Sigmoid colon (tissue), 7 donors: Measurements from ENCODE around the gene TP73. TPM values are rescaled to one million over a fixed set of nuclear protein-coding genes. Genes with fewer than 3 reads are reported as not detected.
A peak's percentile ranks its signal among the peaks of the same experiment; 100 is the strongest.

Experiments used
- DNase-seq: peaks from one replicate; pipeline ENCODE4 v3.0.0-alpha.2; 2019
- H3K27ac ChIP-seq, 4 donors: fragments of 200-600 bp; sonication (generic); one replicate each; pipeline ENCODE4 v1.5.1; 2016 to 2019; ENCODE audit warnings: mild to moderate bottlenecking in 1 of 4
- H3K27me3 ChIP-seq, 3 donors: fragments of 200-600 bp; sonication (generic); one replicate each; pipeline ENCODE4 v1.5.1; 2019; ENCODE audit warnings: mild to moderate bottlenecking in 1 of 3
- H3K36me3 ChIP-seq, 4 donors: fragments of 200-600 bp; sonication (generic); one replicate each; pipeline ENCODE4 v1.5.1; 2016 to 2019
- H3K4me1 ChIP-seq, 4 donors: fragments of 200-600 bp; sonication (generic); one replicate each; pipeline ENCODE4 v1.5.1; 2017 to 2019
- H3K4me3 ChIP-seq, 4 donors: fragments of 200-600 bp; sonication (generic); one replicate each; pipeline ENCODE4 v1.5.1; 2017 to 2019; ENCODE audit warnings: mild to moderate bottlenecking in 2 of 4, moderate library complexity in 1 of 4
- H3K9me3 ChIP-seq, 4 donors: fragments of 200-600 bp in 3 of 4; sonication (generic) in 3 of 4; one replicate each; pipeline versions ENCODE4 v1.5.1 to v1.6.1; 2013 to 2019
- CTCF ChIP-seq, 4 experiments: fragments of 450-650 bp in 3 of 4; fragments of 200-600 bp in 1 of 4; IDR thresholded peaks; one replicate each; pipeline ENCODE4 v1.5.1; 2016 to 2019; ENCODE audit warnings: antibody characterized with exemption in 4 of 4, mild to moderate bottlenecking in 3 of 4, moderate library complexity in 2 of 4
- EP300 ChIP-seq, 4 donors: sonication (generic); formaldehyde crosslinking; IDR thresholded peaks; one replicate each; pipeline ENCODE4 v1.6.1; 2017; ENCODE audit warnings: antibody characterized with exemption in 4 of 4
- POLR2A ChIP-seq, 2 donors: fragments of 450-650 bp; IDR thresholded peaks; one replicate each; pipeline ENCODE4 v1.6.1; 2016; ENCODE audit warnings: antibody characterized with exemption in 2 of 2, mild to moderate bottlenecking in 2 of 2, moderate library complexity in 2 of 2
- POLR2AphosphoS5 ChIP-seq, 4 donors: sonication (generic); formaldehyde crosslinking; IDR thresholded peaks; one replicate each; pipeline ENCODE4 v1.6.1; 2017; ENCODE audit warnings: antibody characterized with exemption in 4 of 4
- WGBS, 2 donors: extraction: QIAGEN DNeasy Blood & Tissue Kit; methylation state at CpG; one replicate each; pipeline ENCODE4 v1.1.7; 2013; 5-methylcytosine and 5-hydroxymethylcytosine counted together
- intact Hi-C: fragments of 100-400 bp; cut with DNase I; formaldehyde crosslinking; loops from one replicate; pipeline ENCODE4 v1.15.1; 2023
- polyA plus RNA-seq, 3 donors: library from polyadenylated mRNA; stranded (reverse); fragments of 200-250 nt; gene quantifications; one replicate each; pipeline ENCODE4 v1.2.3, GENCODE V29; 2013
- total RNA-seq, 4 donors: library from RNA; depleted of rRNA; stranded (reverse); fragments of >200 nt; gene quantifications; one replicate each; pipeline ENCODE4 v1.1.0, GENCODE V29; 2016
- donor health status: healthy with polysubstance abuse.
- donor health status: Bipolar disorder and iron deficiency.
- donor health status: healthy.

Gene TP73
- total and polyA plus RNA-seq, 7 donors = 0.22 to 0.69 TPM; not detected in 5

GRCh38 chr1:3623441-3624199 lies 28.7 kb upstream of the TP73 start:
- DNase-seq = no peak
- intact Hi-C loops = loop anchor here (1.0 to 10.0 kb wide), 2 partner anchors 27 to 281 kb away; partner anchors contain the start of genes C1orf174 and WRAP73
- Histone ChIP-seq H3K4me1 (peaks cover 0 to 38% (median 32%) of the 10 kb centered on the region in 4 donors), H3K27ac (peak overlapping the region; percentile 82 to 92 (median 90)), H3K36me3 (peaks cover 8 to 20% (median 12%) of the 10 kb centered on the region in 4 donors), H3K27me3 (no peaks in the 10 kb centered on the region), H3K9me3 (no peaks in the 10 kb centered on the region), H3K4me3 (peak overlapping the region; percentile 84 to 99 (median 98))
- 40% methylated on average over 23 of the region's 23 CpGs for WGBS, 2 donors
- TF ChIP-seq POLR2AphosphoS5 (IDR thresholded peaks at IDR 0.05) (no peak), POLR2A (IDR thresholded peaks at IDR 0.05) (no peak), EP300 (IDR thresholded peaks at IDR 0.05) (no peak), CTCF (IDR thresholded peaks at IDR 0.05) (no peak)

GRCh38 chr1:3624200-3625136 lies 27.8 kb upstream of the TP73 start, which contains the start of gene TPRG1L:
Gene TPRG1L (plus strand): TSS chr1:3625015. CDS start chr1:3625073, 58 bp downstream.
- peak in 1 of 4 donors; percentile 20 for TF ChIP-seq EP300 (IDR thresholded peaks at IDR 0.05)
- no peak for TF ChIP-seq CTCF (IDR thresholded peaks at IDR 0.05)
- peak; percentile 25 to 82 (median 80) for TF ChIP-seq POLR2AphosphoS5 (IDR thresholded peaks at IDR 0.05)
- Histone ChIP-seq H3K9me3 (no peaks in the 10 kb centered on the region), H3K36me3 (peaks cover 10 to 28% (median 18%) of the 10 kb centered on the region in 4 donors), H3K4me3 (peak within 1 kb of the TSS; percentile 84 to 99 (median 98)), H3K27me3 (no peaks in the 10 kb centered on the region), H3K27ac (peak within 1 kb of the TSS; percentile 82 to 92 (median 90)), H3K4me1 (peaks cover 0 to 31% (median 28%) of the 10 kb centered on the region in 4 donors)
- peak; percentile 99 for DNase-seq
- 1% methylated on average over 108 of the region's 108 CpGs for WGBS, 2 donors
- intact Hi-C loops = loop anchor here (1.0 to 10.0 kb wide), 3 partner anchors 26 to 1427 kb away; partner anchors contain the start of genes C1orf174 and WRAP73

GRCh38 chr1:3625151-3625907 lies 27.0 kb upstream of the TP73 start:
- intact Hi-C loops = loop anchor here (5.0 to 10.0 kb wide), 2 partner anchors 279 to 1428 kb away; partner anchors contain the start of gene C1orf174
- DNase-seq = peak; percentile 75
- peaks cover 0 to 31% (median 28%) of the 10 kb centered on the region in 4 donors for H3K4me1 ChIP-seq
- no peaks in the 10 kb centered on the region for H3K27me3 ChIP-seq
- peaks cover 10 to 37% (median 23%) of the 10 kb centered on the region in 4 donors for H3K36me3 ChIP-seq
- H3K4me3 ChIP-seq = peak overlapping the region; percentile 59 to 99 (median 91)
- H3K9me3 ChIP-seq = no peaks in the 10 kb centered on the region
- H3K27ac ChIP-seq = peak overlapping the region; percentile 82 to 92 (median 90)
- 1 to 3% methylated on average over 71 of the region's 71 CpGs for WGBS, 2 donors
- peak in 1 of 2 donors; percentile 20 for TF ChIP-seq POLR2A (IDR thresholded peaks at IDR 0.05)
- TF ChIP-seq EP300 (IDR thresholded peaks at IDR 0.05) = no peak

- Histone ChIP-seq H3K9me3 (no peaks in the 10 kb centered on the region), H3K36me3 (peaks cover 10 to 44% (median 26%) of the 10 kb centered on the region in 4 donors), H3K27ac (peak overlapping the region in 3 of 4 donors; percentile 82 to 92 (median 90)), H3K27me3 (no peaks in the 10 kb centered on the region), H3K4me3 (peak overlapping the region in 2 of 4 donors; percentile 84 to 99), H3K4me1 (peaks cover 0 to 31% (median 26%) of the 10 kb centered on the region in 4 donors)
- TF ChIP-seq POLR2A (IDR thresholded peaks at IDR 0.05) (no peak), POLR2AphosphoS5 (IDR thresholded peaks at IDR 0.05) (no peak), EP300 (IDR thresholded peaks at IDR 0.05) (no peak), CTCF (IDR thresholded peaks at IDR 0.05) (no peak)
- 71 to 85% methylated on average over 4 of the region's 4 CpGs for WGBS, 2 donors
- intact Hi-C loops = loop anchor here (5.0 to 10.0 kb wide), 2 partner anchors 279 to 1429 kb away; partner anchors contain the start of gene C1orf174
- no peak for DNase-seq
Observed at GRCh38 chr1:3626025-3626424, 26.3 kb upstream of the TP73 start.
